K562 (cell line): ENCODE results near the gene EOGT. TPM values are rescaled to one million over a fixed set of nuclear protein-coding genes. Genes with fewer than 3 reads are reported as not detected.

ENCODE experiments used
- ATF7 ChIP-seq: fragments of 450-650 bp; IDR thresholded peaks from 2 replicates; pipeline ENCODE4 v1.7.1; 2014; ENCODE audit warnings: mild to moderate bottlenecking, moderate library complexity
- CBFA2T2 ChIP-seq: fragments of 450-650 bp; conservative IDR thresholded peaks from 2 replicates; pipeline ENCODE4 v1.6.1; 2017; ENCODE audit warnings: mild to moderate bottlenecking
- CEBPZ ChIP-seq: fragments of 150-350 bp; IDR thresholded peaks from 2 replicates; pipeline ENCODE4 v1.6.1; 2014; ENCODE audit warnings: low read depth, mild to moderate bottlenecking, low read length, borderline replicate concordance
- ESRRB ChIP-seq: fragments of 250-450 bp; sonication (Bioruptor Pico); IDR thresholded peaks from 2 replicates; pipeline ENCODE4 v1.5.0; 2020; ENCODE audit warnings: mild to moderate bottlenecking, moderate library complexity, borderline replicate concordance
- KLF6 ChIP-seq: fragments of 250-450 bp; sonication (Bioruptor Pico); IDR thresholded peaks from 2 replicates; pipeline ENCODE4 v1.4.0; 2020; ENCODE audit warnings: mild to moderate bottlenecking, moderate library complexity, borderline replicate concordance
- MITF ChIP-seq: IDR thresholded peaks from 2 replicates; pipeline ENCODE4 v1.6.1; 2014; ENCODE audit warnings: antibody characterized with exemption
- PBX2 ChIP-seq, 2 experiments: IDR thresholded peaks in 1 of 2; conservative IDR thresholded peaks in 1 of 2; 2 replicates each; pipeline ENCODE4 v1.6.1; 2016; ENCODE audit warnings: low read depth in 2 of 2, mild to moderate bottlenecking in 1 of 2, missing compliant biosample characterization in 1 of 2, missing genetic modification characterization in 1 of 2, moderate library complexity in 1 of 2
- SAFB2 ChIP-seq: fragments of 200-400 bp; formaldehyde crosslinking; IDR thresholded peaks from 2 replicates; pipeline ENCODE4 v1.6.1; 2018; ENCODE audit warnings: borderline replicate concordance, low read length, low read depth, moderate library complexity; ENCODE audit not compliant: severe bottlenecking
- TEAD1 ChIP-seq, 2 experiments: fragments of 450-650 bp in 1 of 2; sonication (generic) in 1 of 2; formaldehyde crosslinking; IDR thresholded peaks; 2 replicates each; pipeline versions ENCODE4 v1.4.0 to v1.8.0; 2020 to 2022; ENCODE audit warnings: mild to moderate bottlenecking in 2 of 2, missing genetic modification reagents in 1 of 2
- THAP12 ChIP-seq: fragments of 250-450 bp; sonication (Bioruptor Pico); IDR thresholded peaks from 2 replicates; pipeline ENCODE4 v1.9.0; 2021; ENCODE audit warnings: mild to moderate bottlenecking, inconsistent platforms
- ZBTB33 ChIP-seq: sonication (generic); formaldehyde crosslinking; IDR thresholded peaks from 2 replicates; pipeline ENCODE4 v1.8.1; 2023; ENCODE audit warnings: mild to moderate bottlenecking, missing genetic modification reagents
- ZEB2 ChIP-seq: fragments of 450-650 bp; IDR thresholded peaks from 2 replicates; pipeline ENCODE4 v1.6.1; 2016
- ZNF184 ChIP-seq: sonication (generic); formaldehyde crosslinking; IDR thresholded peaks from 2 replicates; pipeline ENCODE4 v1.5.0; 2020; ENCODE audit warnings: missing genetic modification reagents
- ZNF76 ChIP-seq: fragments of 250-450 bp; sonication (Bioruptor Pico); IDR thresholded peaks from 2 replicates; pipeline ENCODE4 v1.4.0; 2020; ENCODE audit warnings: mild to moderate bottlenecking, moderate library complexity, borderline replicate concordance
- polyA plus RNA-seq, 8 experiments: library from polyadenylated mRNA; depleted of rRNA in 4 of 8; stranded (reverse) in 5 of 8; unstranded in 3 of 8; fragments of >200 nt; fragmentation: Nextera tagmentation in 2 of 8; fragmentation: Illumina TruSeq in 1 of 8; extraction: Ambion mirVana in 2 of 8; extraction: Trizol in 1 of 8; gene quantifications; 2 replicates each; pipeline versions ENCODE4 v1.2.1 to v1.2.3, GENCODE V29; 2011 to 2014; ENCODE audit warnings: inconsistent platforms in 1 of 8, missing spikeins in 1 of 8
- total RNA-seq, 7 experiments: library from RNA; depleted of rRNA in 6 of 7; stranded (reverse); fragments of >200 nt in 6 of 7; fragmentation: Illumina TruSeq in 2 of 7; extraction: Trizol in 2 of 7; gene quantifications; 2 replicates each; pipeline versions ENCODE4 v1.2.1 to v1.2.3, GENCODE V29; 2011 to 2021; ENCODE audit warnings: low replicate concordance in 1 of 7

The EOGT gene
- total and polyA plus RNA-seq, 9 of the 15 experiments (the other 6 are each of a cell fraction or from before 2014, with no cell fraction given), result 3.6 to 17.9 (median 7.4) TPM

- no peak for TF ChIP-seq ESRRB (CRISPR knock-in tag)
- no peak for TF ChIP-seq THAP12 (CRISPR knock-in tag)
- TF ChIP-seq CEBPZ, result no peak
- no peak for TF ChIP-seq ZNF76 (CRISPR knock-in tag)
- TF ChIP-seq MITF, result no peak
- TF ChIP-seq SAFB2, result no peak
- no peak for TF ChIP-seq KLF6 (CRISPR knock-in tag)
- no peak for TF ChIP-seq TEAD1 (CRISPR knock-in tag; IDR thresholded peaks at IDR 0.05)
- 0 out of 2 replicates have a peak, but pooled peaks have one; percentile 14 for TF ChIP-seq ZEB2
- no peak for TF ChIP-seq ZBTB33 (CRISPR knock-in tag)
- no peak for TF ChIP-seq PBX2 (CRISPR knock-in tag; IDR thresholded peaks at IDR 0.05; ENCODE audit: low read depth)
- peak; percentile 73; the same call in 1 of the 2 replicates for TF ChIP-seq PBX2 (tag; conservative IDR thresholded peaks at IDR 0.05; ENCODE audit: low read depth)
- no peak for TF ChIP-seq ATF7
- TF ChIP-seq ZNF184 (CRISPR knock-in tag), result no peak
- TF ChIP-seq CBFA2T2, result peak; percentile 82
Observed at GRCh38 chr3:68957895-68958294, 55.6 kb downstream of the EOGT start (continued).
